Type B pancreatic cell (in vitro differentiated cells): ENCODE measurements around the gene NTMT2. TPM values are rescaled to one million over a fixed set of nuclear protein-coding genes. Genes with fewer than 3 reads are reported as not detected.

Experiments used
- DNase-seq: peaks from one replicate; pipeline ENCODE4 v3.0.0; 2021; ENCODE audit warnings: mixed read lengths; ENCODE audit not compliant: unreplicated experiment; ENCODE audit errors: extremely low spot score
- H3K27ac Mint-ChIP-seq: 2 replicates; pipeline ENCODE4 v1.8.0; 2021; ENCODE audit warnings: mild to moderate bottlenecking, mixed read lengths
- H3K27me3 Mint-ChIP-seq: 2 replicates; pipeline ENCODE4 v1.8.0; 2021; ENCODE audit warnings: mixed read lengths
- H3K36me3 Mint-ChIP-seq: 2 replicates; pipeline ENCODE4 v1.8.0; 2021; ENCODE audit warnings: mixed read lengths
- H3K4me1 Mint-ChIP-seq: one replicate; pipeline ENCODE4 v1.8.0; 2021; ENCODE audit warnings: mixed read lengths; ENCODE audit not compliant: unreplicated experiment
- H3K4me3 Mint-ChIP-seq: 2 replicates; pipeline ENCODE4 v1.8.0; 2021; ENCODE audit warnings: mild to moderate bottlenecking, mixed read lengths
- H3K9me3 Mint-ChIP-seq: 2 replicates; pipeline ENCODE4 v1.8.0; 2021; ENCODE audit warnings: mixed read lengths
- total RNA-seq: library from RNA; stranded (reverse); gene quantifications from 2 replicates; pipeline ENCODE4 v1.2.1, GENCODE V29; 2021; ENCODE audit warnings: low replicate concordance
- TF ChIP-seq, protein P1 (sequence below): fragments of 200-600 bp; sonication (generic); conservative IDR thresholded peaks from 2 replicates; pipeline ENCODE4 v1.5.0; 2021; ENCODE audit warnings: antibody characterized with exemption, mild to moderate bottlenecking

NTMT2 gene
- total RNA-seq, 1 donor from 2014 or later = not detected

DNA sequence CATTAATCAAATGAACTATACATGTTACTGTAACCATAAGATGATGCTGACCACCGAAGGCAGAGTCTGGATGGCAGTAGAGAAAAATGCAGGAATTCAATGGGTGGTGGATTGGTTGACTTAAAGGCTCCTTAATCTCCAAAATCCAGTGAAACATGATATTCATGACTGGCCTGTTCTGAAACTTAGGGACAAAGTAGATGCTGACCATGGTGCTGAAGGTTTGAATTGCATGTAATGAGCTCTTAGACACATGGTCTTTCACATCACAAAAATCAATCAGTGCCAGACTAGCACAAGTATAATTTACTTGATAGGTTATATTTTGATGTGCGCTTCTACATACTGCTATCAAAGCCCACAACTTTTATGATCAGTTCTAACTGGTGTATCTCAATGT, 30.9 kb upstream of the NTMT2 start:
- Mint-ChIP-seq H3K27ac (no peak overlapping the region), H3K27me3 (no peaks in the 10 kb centered on the region), H3K36me3 (no peaks in the 10 kb centered on the region), H3K4me3 (no peak overlapping the region), H3K9me3 (peaks cover 4% of the 10 kb centered on the region), H3K4me1 (no peaks in the 10 kb centered on the region)
- DNase-seq = no peak
- TF ChIP-seq, protein P1, sequence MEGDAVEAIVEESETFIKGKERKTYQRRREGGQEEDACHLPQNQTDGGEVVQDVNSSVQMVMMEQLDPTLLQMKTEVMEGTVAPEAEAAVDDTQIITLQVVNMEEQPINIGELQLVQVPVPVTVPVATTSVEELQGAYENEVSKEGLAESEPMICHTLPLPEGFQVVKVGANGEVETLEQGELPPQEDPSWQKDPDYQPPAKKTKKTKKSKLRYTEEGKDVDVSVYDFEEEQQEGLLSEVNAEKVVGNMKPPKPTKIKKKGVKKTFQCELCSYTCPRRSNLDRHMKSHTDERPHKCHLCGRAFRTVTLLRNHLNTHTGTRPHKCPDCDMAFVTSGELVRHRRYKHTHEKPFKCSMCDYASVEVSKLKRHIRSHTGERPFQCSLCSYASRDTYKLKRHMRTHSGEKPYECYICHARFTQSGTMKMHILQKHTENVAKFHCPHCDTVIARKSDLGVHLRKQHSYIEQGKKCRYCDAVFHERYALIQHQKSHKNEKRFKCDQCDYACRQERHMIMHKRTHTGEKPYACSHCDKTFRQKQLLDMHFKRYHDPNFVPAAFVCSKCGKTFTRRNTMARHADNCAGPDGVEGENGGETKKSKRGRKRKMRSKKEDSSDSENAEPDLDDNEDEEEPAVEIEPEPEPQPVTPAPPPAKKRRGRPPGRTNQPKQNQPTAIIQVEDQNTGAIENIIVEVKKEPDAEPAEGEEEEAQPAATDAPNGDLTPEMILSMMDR = no peak

GRCh38 chr1:170122366-170122765, 23.4 kb upstream of the NTMT2 start:
- no peak for DNase-seq
- TF ChIP-seq, protein P1 = no peak
- H3K9me3 Mint-ChIP-seq = peaks cover 4% of the 10 kb centered on the region
- H3K36me3 Mint-ChIP-seq = no peaks in the 10 kb centered on the region
- H3K27ac Mint-ChIP-seq = no peak overlapping the region
- no peak overlapping the region for H3K4me3 Mint-ChIP-seq
- peaks cover 8% of the 10 kb centered on the region for H3K4me1 Mint-ChIP-seq
- H3K27me3 Mint-ChIP-seq = no peaks in the 10 kb centered on the region

DNA sequence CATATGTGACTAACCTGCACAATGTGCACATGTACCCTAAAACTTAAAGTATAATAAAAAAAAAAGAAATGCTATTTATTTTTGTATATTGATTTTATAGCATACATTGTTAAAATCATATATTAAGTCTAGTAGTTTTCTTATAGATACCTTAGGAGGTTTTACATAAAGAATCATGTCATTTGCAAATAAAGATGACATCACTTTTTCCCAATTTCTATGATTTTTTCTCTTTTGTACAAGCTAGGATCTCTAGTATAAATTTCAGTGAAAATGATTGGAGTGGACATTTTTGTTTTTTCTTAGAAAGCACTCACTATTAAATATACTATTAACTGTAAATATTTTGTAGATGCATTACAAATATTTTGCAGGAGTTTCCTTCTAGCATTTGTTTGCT, 20.5 kb upstream of the NTMT2 start:
- TF ChIP-seq, protein P1 = no peak
- Mint-ChIP-seq H3K27ac (no peak overlapping the region), H3K36me3 (no peaks in the 10 kb centered on the region), H3K4me1 (peaks cover 8% of the 10 kb centered on the region), H3K27me3 (no peaks in the 10 kb centered on the region), H3K4me3 (no peak overlapping the region), H3K9me3 (peaks cover 4% of the 10 kb centered on the region)
- DNase-seq = no peak

- Mint-ChIP-seq H3K4me1 (peaks cover 15% of the 10 kb centered on the region), H3K9me3 (peaks cover 4% of the 10 kb centered on the region), H3K4me3 (no peak overlapping the region), H3K27me3 (no peaks in the 10 kb centered on the region), H3K27ac (peak overlapping the region; percentile 23), H3K36me3 (no peaks in the 10 kb centered on the region)
- DNase-seq = no peak
- TF ChIP-seq, protein P1 = no peak
These were observed 19.1 kb upstream of the NTMT2 start for GRCh38 chr1:170126696-170127095.

DNA sequence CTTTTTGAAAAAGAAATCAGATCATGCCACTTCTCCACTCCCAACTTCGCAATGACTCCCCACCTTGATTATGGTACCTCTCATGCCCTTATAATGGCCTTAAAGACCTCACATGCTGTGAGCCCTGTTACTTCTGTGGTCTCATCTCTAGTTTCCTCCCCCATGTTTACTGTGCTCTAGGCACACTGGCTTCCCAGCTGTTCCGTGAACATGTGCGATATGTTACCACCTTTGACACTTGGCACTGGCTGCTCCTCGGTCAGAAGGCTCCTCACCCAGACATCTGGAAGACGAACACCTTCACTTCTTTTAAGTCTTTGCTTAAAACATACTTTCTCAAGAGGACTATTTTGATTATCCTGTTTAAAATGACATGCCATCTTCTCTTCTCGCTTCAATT, 14.3 kb upstream of the NTMT2 start:
- H3K27ac Mint-ChIP-seq = no peak overlapping the region
- H3K36me3 Mint-ChIP-seq = no peaks in the 10 kb centered on the region
- DNase-seq = no peak
- H3K27me3 Mint-ChIP-seq = no peaks in the 10 kb centered on the region
- H3K4me1 Mint-ChIP-seq = peaks cover 31% of the 10 kb centered on the region
- no peak overlapping the region for H3K4me3 Mint-ChIP-seq
- no peaks in the 10 kb centered on the region for H3K9me3 Mint-ChIP-seq
- TF ChIP-seq, protein P1 = no peak

DNA sequence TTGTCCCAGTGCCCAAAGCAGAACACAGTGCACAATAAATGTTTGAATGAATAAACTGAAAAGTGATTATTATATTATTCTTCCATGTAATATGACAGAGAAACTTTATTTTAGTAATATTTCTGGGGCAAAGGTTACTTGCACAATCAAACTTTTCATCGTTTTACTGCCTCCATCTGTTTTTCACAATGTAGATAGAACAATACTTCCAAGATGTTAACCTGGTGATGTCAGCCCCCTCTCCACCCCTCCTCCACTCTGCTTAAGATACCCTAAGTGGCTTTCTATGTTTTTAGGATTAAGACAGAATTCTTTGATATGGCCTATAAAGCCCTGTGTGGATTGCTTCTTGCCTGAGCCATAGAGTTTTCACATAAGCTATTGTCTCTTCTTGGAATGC, 13.8 kb upstream of the NTMT2 start:
- TF ChIP-seq, protein P1 = no peak
- Mint-ChIP-seq H3K9me3 (peaks cover 1% of the 10 kb centered on the region), H3K27ac (no peak overlapping the region), H3K4me3 (no peak overlapping the region), H3K4me1 (peaks cover 26% of the 10 kb centered on the region), H3K27me3 (no peaks in the 10 kb centered on the region), H3K36me3 (no peaks in the 10 kb centered on the region)
- no peak for DNase-seq
